Measurements from ENCODE around the gene SPATA21.

DNA sequence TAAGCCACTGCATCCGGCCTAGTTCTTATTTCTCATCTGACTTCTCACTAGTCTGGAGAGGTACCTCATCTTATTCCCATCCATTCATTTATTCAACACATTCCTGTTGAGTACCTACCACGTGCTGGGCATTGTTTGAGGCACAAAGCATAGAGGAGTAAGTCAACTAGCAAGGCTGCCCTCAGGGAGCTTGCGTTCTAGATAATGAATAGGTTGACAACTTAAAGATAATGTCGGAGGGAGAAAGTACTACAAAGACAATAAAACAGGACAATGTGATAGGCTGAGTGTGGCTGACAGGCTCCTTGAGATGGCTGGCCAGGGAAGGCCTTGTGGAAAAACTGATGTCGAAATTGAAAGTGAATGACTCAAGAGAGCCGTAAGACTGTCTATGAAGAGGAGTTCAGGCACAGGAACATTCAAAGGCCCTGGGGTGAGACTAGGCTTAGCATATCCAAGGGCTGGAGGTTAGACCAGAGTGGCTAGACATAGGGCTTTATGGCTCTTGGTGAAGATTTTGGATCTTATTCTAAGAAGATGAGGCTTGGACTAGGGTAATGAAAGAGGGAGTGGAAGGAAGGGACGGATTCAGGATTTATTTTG, 18.3 kb downstream of the SPATA21 start:
- TF ChIP-seq, protein P1, sequence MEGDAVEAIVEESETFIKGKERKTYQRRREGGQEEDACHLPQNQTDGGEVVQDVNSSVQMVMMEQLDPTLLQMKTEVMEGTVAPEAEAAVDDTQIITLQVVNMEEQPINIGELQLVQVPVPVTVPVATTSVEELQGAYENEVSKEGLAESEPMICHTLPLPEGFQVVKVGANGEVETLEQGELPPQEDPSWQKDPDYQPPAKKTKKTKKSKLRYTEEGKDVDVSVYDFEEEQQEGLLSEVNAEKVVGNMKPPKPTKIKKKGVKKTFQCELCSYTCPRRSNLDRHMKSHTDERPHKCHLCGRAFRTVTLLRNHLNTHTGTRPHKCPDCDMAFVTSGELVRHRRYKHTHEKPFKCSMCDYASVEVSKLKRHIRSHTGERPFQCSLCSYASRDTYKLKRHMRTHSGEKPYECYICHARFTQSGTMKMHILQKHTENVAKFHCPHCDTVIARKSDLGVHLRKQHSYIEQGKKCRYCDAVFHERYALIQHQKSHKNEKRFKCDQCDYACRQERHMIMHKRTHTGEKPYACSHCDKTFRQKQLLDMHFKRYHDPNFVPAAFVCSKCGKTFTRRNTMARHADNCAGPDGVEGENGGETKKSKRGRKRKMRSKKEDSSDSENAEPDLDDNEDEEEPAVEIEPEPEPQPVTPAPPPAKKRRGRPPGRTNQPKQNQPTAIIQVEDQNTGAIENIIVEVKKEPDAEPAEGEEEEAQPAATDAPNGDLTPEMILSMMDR (IDR thresholded peaks at IDR 0.05): no peak
- TF ChIP-seq POLR2A (IDR thresholded peaks at IDR 0.05): no peak
